ENCODE measurements around the gene GRK5.

Gene GRK5

DNA sequence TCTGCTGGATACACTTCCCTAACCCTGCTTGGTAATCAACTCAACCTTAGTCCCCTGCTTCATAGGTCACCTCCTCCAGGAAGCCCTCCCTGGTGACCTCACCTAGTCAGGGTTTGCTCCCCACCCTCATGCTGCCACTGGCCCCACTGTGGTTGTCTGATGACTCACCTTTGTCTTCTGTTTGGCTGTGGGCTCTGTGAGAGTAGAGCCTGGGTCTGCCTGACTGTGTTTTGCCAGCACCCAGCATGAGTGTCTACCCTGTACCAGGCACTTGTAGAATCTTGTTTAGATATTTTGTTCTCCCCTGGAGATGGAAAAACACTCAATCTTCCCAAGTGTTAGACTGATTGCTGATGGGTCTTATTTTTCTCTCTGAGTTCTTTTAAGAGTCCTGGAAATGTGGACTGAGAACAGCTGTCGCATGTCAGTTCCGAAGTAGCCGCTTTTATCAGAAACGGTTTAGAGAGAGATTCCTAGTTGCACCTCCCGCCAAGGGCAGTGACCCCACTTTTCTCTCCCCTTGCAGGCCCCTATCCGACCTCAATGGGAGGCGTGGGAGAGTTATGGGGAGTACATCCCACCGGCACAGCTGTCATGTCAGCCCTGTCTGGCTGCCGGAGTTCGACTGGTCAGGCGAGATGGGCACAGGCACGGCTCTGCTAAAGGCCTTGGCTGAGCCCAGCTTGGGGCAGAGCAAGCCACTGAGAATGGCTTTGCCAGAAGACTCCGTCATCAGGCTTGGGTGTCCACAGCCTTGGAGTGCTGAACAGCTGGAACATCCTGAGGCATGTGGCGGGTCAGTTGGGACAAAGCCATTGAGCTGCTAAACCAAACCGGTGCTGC, 134.3 kb downstream of the GRK5 start:
- peak; percentile 28 to 43 for DNase-seq (ENCODE audit: low read depth in 2 of 2)

DNA sequence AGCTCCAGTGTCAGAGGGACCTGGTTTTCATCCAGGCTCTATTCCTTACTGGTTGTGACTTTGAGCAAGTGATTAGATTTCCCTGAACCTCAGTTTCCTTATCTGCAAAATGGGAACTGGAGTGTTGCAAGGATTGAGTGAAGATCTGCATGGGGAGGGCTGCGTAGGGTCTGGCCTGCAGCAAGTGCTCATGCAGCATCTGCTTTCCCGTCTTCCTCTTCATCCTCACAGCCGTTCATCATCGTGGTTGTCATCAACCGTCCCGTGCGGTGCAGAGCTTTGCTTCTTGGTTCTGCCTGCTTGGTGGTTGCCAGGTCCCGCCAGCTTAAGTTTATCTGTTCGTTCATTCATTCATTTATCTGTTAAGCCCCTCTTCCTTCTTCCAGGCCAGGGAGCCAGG, 135.0 kb downstream of the GRK5 start:
- no peak for DNase-seq (ENCODE audit: low read depth in 2 of 2)

DNA sequence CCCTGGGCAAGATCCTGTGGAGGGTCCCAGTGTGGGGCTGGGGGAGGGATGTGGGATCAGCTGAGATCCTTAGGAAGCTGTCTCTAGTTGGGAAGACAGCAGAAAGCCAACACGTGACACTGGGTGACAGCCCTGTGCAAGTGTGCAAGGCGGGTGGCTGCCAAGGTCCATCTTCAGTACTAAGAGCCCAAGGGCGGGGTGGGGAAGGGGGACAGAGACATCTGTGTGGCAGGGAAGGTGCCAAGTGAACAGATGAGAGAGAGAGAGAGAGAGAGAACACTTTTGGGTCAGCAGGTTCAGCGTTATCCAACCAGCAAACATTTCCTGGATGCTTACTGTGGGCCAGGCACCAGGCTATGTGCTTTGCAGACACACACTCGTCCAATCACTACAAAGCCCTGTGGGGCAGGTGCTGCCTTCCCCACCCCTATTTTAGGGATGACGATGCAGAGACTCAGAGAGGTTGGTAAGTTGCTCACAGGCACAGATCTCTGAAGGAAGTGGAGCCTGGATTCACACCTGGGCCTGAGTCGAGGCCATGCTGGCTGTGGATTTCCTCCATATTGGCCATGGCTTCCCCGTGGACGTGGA, 135.7 kb downstream of the GRK5 start:
- no peak for DNase-seq (ENCODE audit: low read depth in 2 of 2)

DNA sequence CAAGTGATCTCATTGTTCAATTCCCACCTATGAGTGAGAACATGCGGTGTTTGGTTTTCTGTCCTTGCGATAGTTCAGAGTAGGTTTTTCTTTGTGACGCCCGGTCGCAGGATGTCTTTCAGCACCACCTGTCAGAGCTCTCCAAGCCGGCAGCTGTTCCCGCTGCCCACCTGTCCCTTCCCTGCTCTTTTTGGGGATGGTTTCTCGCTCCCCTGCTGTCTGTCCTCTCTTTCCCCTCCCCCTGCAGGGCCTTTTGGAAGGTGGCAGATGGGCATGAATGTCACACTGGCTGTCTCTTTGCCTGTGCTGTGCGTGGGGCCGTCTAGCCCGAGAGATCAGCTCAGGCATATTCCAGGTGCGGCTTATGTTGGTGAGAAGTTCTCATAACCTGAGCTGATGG, 137.0 kb downstream of the GRK5 start:
- DNase-seq (ENCODE audit: low read depth in 2 of 2) = no peak

DNA sequence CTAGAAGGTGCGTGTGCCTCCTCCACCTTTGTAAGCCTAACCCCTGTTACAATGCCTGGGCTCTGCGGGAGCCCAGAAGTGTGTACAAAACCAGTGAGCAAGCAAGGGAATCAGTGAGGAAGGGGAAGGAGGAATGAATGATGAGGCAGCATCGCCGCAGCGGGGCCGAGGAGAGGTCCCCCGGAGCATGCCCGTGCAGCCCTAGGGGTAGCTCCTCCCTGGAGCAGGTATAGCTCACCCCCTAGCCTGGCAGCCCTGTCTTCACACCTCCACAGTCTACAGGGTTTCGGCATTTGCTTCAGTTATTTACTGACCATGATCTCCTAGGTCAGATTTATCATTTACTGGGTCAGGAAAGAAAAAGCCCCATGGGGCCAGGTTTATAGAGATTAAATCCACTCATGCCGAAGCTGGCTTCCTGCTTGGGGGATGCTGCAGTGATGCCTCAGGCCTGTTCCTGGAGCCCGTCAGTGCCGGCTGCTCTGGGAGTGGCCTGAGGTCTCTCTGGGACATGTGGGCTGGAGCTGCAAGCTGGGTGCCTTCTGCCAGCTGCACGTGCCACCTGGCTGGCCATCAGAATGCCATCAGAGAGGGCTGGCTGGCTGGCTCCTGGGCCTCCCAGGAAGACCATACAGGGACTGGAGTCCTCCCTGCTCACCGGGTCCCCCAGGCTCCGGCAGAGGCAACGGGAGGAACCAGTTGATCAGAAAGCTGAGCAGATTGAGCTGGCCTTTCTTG, 138.9 kb downstream of the GRK5 start:
- no peak for DNase-seq (ENCODE audit: low read depth in 2 of 2)

DNA sequence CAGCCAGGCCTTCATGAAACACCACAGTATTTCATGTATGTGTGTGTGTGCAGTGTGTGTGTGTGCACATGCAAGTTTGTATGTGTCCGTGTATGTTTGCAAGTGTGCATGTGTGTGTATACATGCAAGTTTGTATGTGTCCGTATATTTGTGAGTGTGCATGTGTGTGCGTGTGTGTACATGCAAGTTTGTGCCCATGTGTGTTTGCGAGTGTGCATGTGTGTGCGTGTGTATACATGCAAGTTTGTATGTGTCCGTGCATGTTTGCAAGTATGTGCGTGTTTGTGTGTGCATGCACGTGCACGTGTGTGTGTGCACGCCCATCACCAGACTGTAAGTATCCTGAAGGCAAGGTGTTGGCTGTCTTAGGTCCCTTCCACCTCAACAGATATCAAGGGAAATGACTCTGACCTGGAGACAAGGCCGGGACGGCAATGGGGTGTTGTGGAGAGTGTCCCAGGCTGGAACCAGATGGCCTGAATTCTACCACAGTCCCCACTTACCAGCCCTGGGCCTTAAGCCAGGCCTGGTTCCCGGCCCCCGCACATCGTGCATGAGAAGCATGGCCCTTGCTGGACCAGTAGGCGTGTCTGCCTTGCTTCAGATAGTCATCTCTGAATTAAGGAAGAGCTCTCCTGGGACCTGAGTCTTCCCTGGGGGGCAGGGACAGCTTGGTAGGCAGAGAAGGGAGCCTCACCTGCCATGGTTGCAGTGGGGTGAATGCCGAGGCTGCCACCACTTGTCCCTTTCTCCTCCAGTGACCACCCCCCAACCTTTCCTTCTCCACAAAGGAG, 140.0 kb downstream of the GRK5 start:
- DNase-seq (ENCODE audit: low read depth in 2 of 2) = no peak

DNA sequence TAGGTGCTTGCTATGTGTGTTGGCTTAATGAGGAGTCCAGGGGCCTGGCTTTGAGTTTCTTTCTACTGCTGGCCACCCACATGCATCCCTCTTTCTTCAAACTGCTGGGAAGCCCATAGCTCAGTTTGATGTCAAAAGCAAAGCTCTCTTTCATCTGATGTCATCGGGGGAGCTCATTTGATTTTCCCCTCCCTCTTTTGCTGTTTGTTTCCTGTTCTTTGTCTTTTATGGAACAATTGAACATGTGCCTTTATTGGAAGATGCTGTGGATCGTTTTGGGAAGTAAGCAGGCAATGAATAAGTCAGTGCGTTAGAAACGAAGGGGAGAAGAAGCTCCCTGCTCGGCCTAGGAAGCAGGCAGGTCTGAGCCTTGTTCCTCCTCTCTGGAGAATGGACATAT, 140.7 kb downstream of the GRK5 start:
- no peak for DNase-seq (ENCODE audit: low read depth in 2 of 2)

DNA sequence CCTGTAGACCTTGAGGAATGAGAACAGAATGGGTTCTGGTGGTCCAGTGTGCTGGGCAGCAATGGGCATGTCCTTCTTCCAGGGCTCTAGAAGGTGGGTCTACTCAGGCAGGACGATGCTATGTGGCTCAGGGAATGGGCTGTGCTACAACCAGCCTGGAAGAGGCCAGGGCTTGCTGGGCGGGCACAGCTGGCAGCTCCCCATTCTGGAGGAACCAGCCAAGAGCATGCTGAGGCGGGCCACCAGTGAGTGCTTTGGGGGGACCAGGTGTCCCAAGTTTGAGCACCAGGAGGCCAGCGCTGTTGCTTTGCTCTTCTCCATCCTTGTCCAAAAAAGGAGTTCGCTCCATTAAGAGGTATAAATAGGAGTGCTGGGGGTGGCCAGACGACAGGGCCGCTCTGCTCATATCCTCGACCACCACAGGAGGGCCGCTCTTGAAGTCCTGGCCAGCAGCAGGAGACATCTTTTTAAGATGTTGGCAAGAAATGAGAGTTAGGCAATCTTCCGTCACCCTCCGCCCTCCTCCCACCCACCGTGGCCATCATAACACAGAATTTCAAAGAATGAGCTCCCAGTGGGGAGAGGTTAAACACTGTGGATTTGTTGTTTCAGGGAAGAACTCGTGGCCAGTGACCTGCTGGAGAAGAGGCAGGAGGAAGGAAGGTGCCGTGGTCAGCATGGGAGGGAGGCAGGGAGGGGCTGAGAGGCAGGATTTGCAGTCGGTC, 141.3 kb downstream of the GRK5 start:
- DNase-seq (ENCODE audit: low read depth in 2 of 2) = no peak

DNA sequence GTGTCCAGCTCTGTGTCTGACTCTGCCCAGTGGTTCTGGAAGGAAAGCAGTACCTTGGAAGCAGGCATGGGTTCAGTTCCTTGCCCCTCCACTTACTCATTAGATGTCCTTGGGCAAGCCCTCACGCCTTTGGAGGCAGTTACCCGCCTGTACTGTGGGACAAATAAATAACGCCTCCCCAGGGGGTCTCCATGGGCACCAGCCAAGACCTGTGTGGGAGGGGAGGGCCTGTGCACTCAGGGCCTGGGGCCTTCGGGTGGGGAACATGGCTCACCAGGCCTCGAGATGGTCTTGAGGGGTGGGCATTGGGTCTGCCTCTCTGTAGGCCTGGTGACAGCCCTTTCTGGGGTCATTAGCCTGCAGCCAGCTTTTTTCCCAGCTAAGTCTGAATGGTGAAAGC, 142.0 kb downstream of the GRK5 start:
- DNase-seq (ENCODE audit: low read depth in 2 of 2) = no peak

DNA sequence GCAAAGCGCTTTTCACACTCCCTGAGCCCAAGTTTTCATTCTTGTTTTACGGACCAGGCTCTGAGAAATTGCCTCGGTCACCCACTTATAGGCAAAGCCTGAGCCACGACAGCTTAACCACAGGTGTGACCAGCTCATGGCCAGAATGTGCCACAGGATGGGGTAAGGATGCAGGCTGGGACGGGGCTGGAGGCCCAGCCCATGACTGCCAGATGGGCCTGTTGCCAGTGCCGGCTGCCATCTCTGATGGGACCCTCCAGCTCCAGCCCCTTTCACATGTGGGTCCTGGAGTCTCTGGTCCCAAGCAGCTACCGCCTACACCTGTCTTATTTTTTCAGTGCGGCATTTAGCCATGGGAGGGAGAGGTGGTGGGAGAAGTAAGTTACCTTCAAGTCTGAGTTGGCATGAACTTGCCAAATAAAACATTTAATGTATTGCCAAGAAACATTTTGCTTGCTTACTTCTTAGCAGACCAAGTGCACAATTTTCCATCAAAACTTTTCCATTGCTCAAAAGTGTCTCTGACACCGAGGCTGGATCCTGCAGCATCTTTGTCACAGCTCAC, 142.6 kb downstream of the GRK5 start:
- DNase-seq (ENCODE audit: low read depth in 2 of 2) = no peak

DNA sequence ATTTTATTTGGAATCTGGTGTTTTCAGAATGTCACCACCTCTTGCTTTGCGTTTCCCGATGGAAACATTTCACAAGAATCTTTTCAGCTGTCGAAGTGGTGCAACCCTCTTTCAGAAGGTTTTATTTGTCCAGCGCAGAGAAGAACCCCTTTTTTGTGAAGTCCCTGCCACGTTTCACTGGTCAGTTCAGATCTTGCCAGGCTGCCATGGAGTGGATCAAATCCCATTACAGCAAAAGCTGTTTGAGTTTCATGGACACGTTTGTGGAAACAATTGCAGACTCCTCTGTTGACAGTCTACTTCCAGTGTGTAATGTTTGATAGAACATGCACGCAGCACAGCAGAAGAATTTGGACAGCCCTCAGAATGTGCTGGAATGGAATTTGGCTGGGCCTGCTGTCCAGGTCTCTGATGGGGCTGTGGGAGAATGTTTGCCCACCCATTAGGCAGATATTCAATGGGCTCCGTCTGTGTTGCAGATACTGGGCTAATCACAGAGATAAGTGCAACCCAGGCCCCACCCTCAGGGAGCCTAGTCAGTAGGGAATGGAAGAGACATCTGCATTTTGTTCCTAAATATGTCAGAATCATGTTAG, 143.2 kb downstream of the GRK5 start:
- no peak for DNase-seq (ENCODE audit: low read depth in 2 of 2)

DNA sequence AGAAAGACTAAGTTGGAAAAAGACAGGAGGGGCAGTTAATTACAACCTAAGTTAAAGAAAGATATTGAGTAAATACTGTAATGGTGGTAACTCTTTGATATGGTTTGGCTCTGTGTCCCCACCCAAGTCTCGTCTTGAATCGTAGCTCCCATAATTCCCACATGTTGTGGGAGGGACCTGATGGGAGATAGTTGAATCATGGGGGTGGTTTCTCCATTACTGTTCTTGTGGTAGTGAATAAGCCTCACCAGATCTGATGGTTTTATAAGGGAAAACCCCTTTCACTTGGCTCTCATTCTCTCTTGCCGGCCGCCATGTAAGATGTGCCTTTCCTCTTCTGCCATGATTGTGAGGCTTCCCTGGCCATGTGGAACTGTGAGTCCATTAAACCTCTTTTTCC, 143.8 kb downstream of the GRK5 start:
- no peak for DNase-seq (ENCODE audit: low read depth in 2 of 2)

DNA sequence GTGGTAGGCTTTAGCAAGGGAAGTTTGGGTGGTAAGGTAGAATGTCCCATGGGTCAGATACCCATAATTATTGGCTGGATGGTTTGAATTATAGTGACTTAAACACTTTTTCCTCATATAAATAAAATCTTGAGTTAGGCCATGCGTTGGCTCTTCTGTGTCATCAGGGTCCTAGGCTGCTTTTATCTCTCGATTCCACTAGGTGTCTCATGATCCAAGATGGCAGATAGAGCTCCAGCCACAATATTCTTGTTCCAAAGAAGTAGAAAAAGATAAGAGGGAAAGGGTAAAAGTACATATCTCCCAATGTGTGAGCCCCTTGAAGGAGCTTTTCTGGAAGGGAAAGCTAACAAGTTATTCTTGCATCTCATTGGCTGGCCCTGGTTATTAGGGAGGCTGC, 144.7 kb downstream of the GRK5 start:
- no peak for DNase-seq (ENCODE audit: low read depth in 2 of 2)

DNA sequence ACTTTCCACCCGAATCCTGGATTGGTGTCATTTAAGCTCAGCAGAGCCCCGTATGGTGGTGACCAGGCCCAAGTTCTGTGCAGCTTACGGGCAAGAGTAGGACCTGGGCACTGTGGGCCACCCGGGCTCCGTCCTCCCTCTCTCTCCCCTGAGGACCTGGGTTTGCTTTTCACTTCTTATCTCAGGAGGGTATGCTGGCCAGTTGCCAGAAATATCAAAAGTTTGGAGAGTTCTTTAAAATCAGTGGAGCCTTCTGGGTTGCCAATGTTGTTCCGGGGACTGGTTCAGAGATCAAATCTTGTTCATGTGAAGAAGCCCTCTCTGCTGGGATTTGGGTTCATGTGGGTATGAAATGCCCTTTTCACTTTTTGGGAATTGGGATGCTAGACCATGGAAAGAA, 145.4 kb downstream of the GRK5 start:
- no peak for DNase-seq (ENCODE audit: low read depth in 2 of 2)

DNA sequence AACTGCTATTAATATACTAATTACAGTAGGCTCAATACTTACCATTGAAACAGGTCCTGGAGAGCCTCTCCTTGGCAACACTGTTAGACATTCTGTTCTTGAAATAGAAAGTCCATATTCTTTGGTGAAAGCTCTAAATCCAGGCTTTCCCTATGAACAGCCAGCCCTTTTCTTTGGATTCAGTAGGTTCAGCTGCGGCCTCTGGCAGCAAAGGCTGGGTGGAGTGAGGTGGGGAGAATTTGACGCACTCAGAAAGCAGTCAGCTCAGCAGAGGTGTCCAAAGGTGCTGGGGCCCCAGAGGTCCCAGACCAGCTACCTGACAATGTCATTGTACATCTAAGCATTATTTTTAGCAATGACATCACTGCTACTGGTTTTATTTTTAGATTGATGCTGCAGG, 146.1 kb downstream of the GRK5 start:
- DNase-seq (ENCODE audit: low read depth in 2 of 2) = no peak

DNA sequence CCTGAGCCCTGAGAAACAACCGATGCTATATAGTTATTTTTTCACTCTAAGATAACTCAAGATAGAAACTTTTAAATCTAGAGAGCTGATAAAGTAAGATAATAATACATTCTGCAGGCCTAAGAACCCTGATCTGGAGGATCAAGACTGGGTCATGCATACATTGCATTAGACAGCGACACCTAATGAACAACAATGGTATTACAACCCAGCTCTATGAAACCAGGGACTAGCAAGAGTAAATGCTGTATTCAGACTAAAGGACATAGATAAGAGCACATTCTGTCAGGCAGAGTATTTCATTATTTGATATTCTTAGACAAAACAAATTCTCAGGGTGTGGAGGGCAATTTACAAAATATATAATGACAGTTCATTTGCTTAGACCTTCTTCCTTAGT, 148.6 kb downstream of the GRK5 start:
- no peak for DNase-seq (ENCODE audit: low read depth in 2 of 2)

DNA sequence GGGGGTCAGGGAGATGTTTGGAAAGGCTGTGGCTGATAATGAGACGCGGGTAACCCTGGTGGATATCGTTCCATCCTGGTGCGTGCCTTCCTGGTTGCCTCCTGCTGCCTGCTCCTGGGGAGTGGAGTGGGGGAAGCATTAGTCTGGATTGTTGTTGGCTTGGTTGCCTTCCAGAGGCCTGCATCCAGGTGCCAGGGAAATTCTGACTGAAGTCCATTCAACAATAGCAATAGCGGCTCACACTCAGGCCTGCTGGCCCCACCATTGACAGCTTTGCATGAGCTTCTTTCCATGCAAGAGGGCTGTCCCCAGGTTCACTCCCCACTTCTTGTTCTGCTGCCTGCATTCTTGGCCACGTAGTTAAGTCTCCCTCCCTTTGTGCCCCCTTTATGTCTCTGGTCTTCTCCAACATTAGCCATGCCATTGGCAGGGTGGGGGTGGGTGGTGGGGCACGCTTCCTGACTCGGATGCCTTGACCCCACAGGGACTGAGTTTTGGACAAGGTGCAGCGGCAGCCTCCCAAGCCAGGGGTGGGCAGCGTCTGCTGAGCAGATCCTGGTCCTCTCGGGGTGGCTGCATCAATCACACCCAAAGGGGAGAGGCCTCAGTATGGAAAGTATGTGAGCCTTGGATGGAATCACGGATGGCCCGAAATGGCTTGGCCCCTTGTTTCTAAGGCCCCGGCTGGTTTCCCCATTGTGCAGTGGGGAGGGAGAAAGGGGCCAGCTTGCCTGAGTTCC, 150.2 kb downstream of the GRK5 start:
- no peak for DNase-seq (ENCODE audit: low read depth in 2 of 2)

DNA sequence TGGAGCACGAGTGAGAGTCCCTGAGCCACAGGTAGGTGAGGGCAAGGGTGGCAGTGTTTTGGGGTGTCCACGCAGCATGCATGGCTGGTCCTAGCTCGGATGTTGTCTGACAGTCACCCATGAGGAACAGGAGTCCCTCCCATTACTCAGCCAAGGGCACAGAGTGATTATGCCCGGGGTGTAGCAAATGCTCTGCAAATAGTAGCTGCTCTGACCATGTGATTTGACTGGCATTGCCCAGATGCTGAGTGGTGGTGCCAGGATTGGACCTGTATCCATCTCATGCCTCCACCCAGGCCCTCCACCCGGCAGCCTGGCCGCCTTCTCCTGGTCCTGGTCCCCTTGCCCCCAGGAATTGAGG, 150.8 kb downstream of the GRK5 start:
- no peak for DNase-seq (ENCODE audit: low read depth in 2 of 2)

DNA sequence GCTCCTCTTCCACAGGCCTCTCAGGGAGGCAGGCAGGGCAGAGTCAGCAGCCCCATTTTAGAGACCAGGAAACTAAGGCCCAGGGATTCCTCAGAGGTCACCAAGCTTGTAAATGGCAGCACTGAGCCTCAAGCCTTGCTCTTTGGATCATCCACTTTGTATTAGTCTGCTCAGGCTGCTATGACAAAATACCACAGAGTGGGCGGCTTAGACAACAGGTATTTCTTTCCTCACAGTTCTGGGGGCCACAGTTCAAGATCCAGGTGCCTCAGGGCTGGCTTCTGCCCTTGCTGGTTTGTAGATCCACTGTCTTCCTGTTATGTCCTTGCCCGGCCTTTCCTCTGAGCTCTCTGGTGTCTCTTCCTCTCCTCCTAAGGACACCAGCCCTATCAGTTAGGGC, 151.2 kb downstream of the GRK5 start:
- DNase-seq (ENCODE audit: low read depth in 2 of 2) = no peak

DNA sequence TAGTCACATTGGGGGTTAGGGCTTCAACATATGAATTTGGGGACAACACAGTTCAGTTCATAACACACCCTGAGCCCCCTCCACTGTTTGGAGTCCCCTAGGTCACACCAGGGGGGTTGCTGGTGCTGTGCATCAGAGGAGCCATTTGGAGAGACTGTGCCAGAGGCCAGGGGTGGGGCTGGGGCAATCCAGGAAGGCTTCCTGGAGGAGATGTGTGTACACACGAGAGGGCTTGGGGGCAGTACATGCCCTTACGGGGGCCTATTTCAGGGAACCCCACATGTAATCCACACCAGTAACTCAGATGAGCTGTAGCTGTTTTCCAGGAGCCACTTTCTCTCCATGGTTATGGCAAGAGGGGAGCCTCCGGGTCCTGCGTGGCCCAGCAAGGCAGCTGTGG, 151.7 kb downstream of the GRK5 start:
- no peak for DNase-seq (ENCODE audit: low read depth in 2 of 2)

Measured in stimulated activated CD8-positive, alpha-beta memory T cell treated with anti-CD3 and anti-CD28 coated beads, Interleukin-7, amount 100 ng/mL, for 4 hours (primary cell).